Endothelial cell of umbilical vein (primary cell): ENCODE data around the gene PLBD1. TPM values are rescaled to one million over a fixed set of nuclear protein-coding genes. Genes with fewer than 3 reads are reported as not detected.

Source experiments
- BruUV-seq: library from RNA; stranded (reverse); fragments of 400-500 nt; replicated peaks from 2 replicates; lab custom pipeline; 2021; lab: Mats Ljungman, UMichigan
- CTCF ChIA-PET: fragments of 300-600, 350-600 bp; sonication (Branson Sonifier 250); formaldehyde crosslinking; loops from one replicate; lab custom pipeline; 2021; ENCODE audit warnings: antibody characterized with exemption, inconsistent platforms; lab: Charles Lee
- POLR2A ChIA-PET: fragments of 300-600, 350-600 bp; sonication (Branson Sonifier 250); formaldehyde crosslinking; loops from one replicate; lab custom pipeline; 2021; ENCODE audit warnings: antibody characterized with exemption, inconsistent platforms; lab: Charles Lee
- DNase-seq: peaks from one replicate; pipeline ENCODE4 v3.0.0-alpha.2; 2011; ENCODE audit warnings: low read depth, low spot score
- FAIRE-seq: peaks from 2 replicates; lab custom pipeline; 2011; peaks lifted over from hg19 to GRCh38; lab: Jason Lieb, UNC
- H2AFZ ChIP-seq: 2 replicates; pipeline ENCODE4 v1.6.0; 2012; ENCODE audit warnings: low read depth, low read length, control low read depth, inconsistent platforms
- H3K27ac ChIP-seq: 2 replicates; pipeline ENCODE4 v1.5.1; 2011; ENCODE audit warnings: low read depth, mild to moderate bottlenecking, control low read depth, low read length, moderate library complexity; ENCODE audit not compliant: insufficient read depth
- H3K27me3 ChIP-seq, 2 experiments: 2 replicates each; pipeline versions ENCODE4 v1.6.0 to v1.6.1; 2011; ENCODE audit warnings: low read length in 2 of 2, mixed read lengths in 1 of 2; ENCODE audit not compliant: control insufficient read depth in 2 of 2, insufficient read depth in 2 of 2
- H3K36me3 ChIP-seq, 2 experiments: 2 replicates in 1 of 2; 3 replicates in 1 of 2; pipeline ENCODE4 v1.5.1; 2011; ENCODE audit warnings: low read length in 2 of 2, mild to moderate bottlenecking in 1 of 2, moderate library complexity in 1 of 2; ENCODE audit not compliant: control insufficient read depth in 2 of 2, insufficient read depth in 2 of 2; ENCODE audit errors: extremely low read depth in 1 of 2
- H3K4me1 ChIP-seq: 3 replicates; pipeline ENCODE4 v1.5.1; 2011; ENCODE audit warnings: mild to moderate bottlenecking, low read length; ENCODE audit not compliant: control insufficient read depth, insufficient read depth; ENCODE audit errors: extremely low read depth
- H3K4me2 ChIP-seq: 2 replicates; pipeline ENCODE4 v1.6.1; 2011; ENCODE audit warnings: low read length, control low read depth, mixed read lengths; ENCODE audit not compliant: insufficient read depth
- H3K4me3 ChIP-seq, 3 experiments: fragments of 200-600 bp in 1 of 3; sonication (generic), shearing (Covaris generic) in 1 of 3; replicated peaks in 1 of 3; 2 replicates each; pipeline ENCODE4 v1.5.1; 2011 to 2016; ENCODE audit warnings: control low read depth in 3 of 3, low read length in 3 of 3, mild to moderate bottlenecking in 2 of 3, inconsistent platforms in 1 of 3, low read depth in 1 of 3, moderate library complexity in 1 of 3; ENCODE audit not compliant: insufficient read depth in 1 of 3
- H3K79me2 ChIP-seq: 2 replicates; pipeline ENCODE4 v1.6.0; 2012; ENCODE audit warnings: low read length, inconsistent platforms; ENCODE audit not compliant: control insufficient read depth, insufficient read depth
- H3K9ac ChIP-seq: replicated peaks from 2 replicates; pipeline ENCODE3; 2011; ENCODE audit warnings: low read length, control low read depth; ENCODE audit not compliant: insufficient read depth; ENCODE audit errors: extremely low read depth
- H3K9me1 ChIP-seq: replicated peaks from 3 replicates; pipeline ENCODE4 v1.6.0; 2011; ENCODE audit warnings: mild to moderate bottlenecking, low read length; ENCODE audit not compliant: control insufficient read depth, insufficient read depth; ENCODE audit errors: extremely low read depth
- H3K9me3 ChIP-seq: replicated peaks from 2 replicates; pipeline ENCODE4 v1.5.1; 2012; ENCODE audit warnings: low read length, inconsistent platforms; ENCODE audit not compliant: control insufficient read depth, insufficient read depth
- H4K20me1 ChIP-seq: replicated peaks from 2 replicates; pipeline ENCODE3; 2011; ENCODE audit warnings: mild to moderate bottlenecking, low read length; ENCODE audit not compliant: control insufficient read depth, insufficient read depth; ENCODE audit errors: extremely low read depth
- CTCF ChIP-seq, 2 donors: IDR thresholded peaks; 1 replicate in 1 of 2; 2 replicates in 1 of 2; pipeline ENCODE4 v1.5.1; 2011; ENCODE audit warnings: low read length in 2 of 2, mild to moderate bottlenecking in 2 of 2, moderate library complexity in 2 of 2, control low read depth in 1 of 2, inconsistent platforms in 1 of 2, low read depth in 1 of 2; ENCODE audit not compliant: insufficient read depth in 1 of 2; ENCODE audit errors: extremely low read depth in 1 of 2
- EZH2 ChIP-seq: IDR thresholded peaks from 2 replicates; pipeline ENCODE4 v1.6.1; 2012; ENCODE audit warnings: borderline replicate concordance, low read depth, mild to moderate bottlenecking, moderate library complexity, low read length, inconsistent platforms; ENCODE audit not compliant: severe bottlenecking
- FOS ChIP-seq: IDR thresholded peaks from 2 replicates; pipeline ENCODE4 v1.6.1; 2011; ENCODE audit warnings: mild to moderate bottlenecking, low read length, moderate library complexity, borderline replicate concordance; ENCODE audit not compliant: insufficient read depth
- GATA2 ChIP-seq: IDR thresholded peaks from 2 replicates; pipeline ENCODE4 v1.7.0; 2011; ENCODE audit warnings: low read depth, mild to moderate bottlenecking, moderate library complexity, mixed read lengths, low read length; ENCODE audit not compliant: insufficient read length, insufficient read depth
- JUN ChIP-seq: IDR thresholded peaks from 2 replicates; pipeline ENCODE4 v1.6.1; 2011; ENCODE audit warnings: borderline replicate concordance, low read depth; ENCODE audit not compliant: insufficient read length, insufficient read depth
- MAX ChIP-seq: IDR thresholded peaks from 2 replicates; pipeline ENCODE4 v1.6.1; 2011; ENCODE audit not compliant: insufficient read depth, insufficient read length
- MYC ChIP-seq: IDR thresholded peaks from one replicate; pipeline ENCODE4 v1.6.1; 2011; ENCODE audit warnings: mild to moderate bottlenecking, low read depth, low read length
- POLR2A ChIP-seq: IDR thresholded peaks from 2 replicates; pipeline ENCODE4 v1.6.1; 2012; ENCODE audit warnings: low read depth, mild to moderate bottlenecking, control low read depth, low read length
- POLR2AphosphoS5 ChIP-seq: IDR thresholded peaks from 2 replicates; pipeline ENCODE4 v1.6.1; 2012; ENCODE audit warnings: low read depth, mild to moderate bottlenecking, control low read depth, low read length, moderate library complexity; ENCODE audit not compliant: insufficient read depth
- dilution Hi-C: fragments of 300-500 bp; cut with MboI; formaldehyde crosslinking; loops from one replicate; pipeline ENCODE4 v1.15.0; 2019; ENCODE audit warnings: low sequenced_read_pairs; ENCODE audit not compliant: extremely low pct_ligation_motif_present
- intact Hi-C: fragments of 100-400 bp; cut with micrococcal nuclease; formaldehyde crosslinking; loops from one replicate; pipeline ENCODE4 v1.10.0; 2022
- polyA plus RNA-seq, 4 experiments: library from polyadenylated mRNA; depleted of rRNA in 3 of 4; stranded (reverse) in 3 of 4; unstranded in 1 of 4; fragments of >200 nt; gene quantifications; 2 replicates each; pipeline versions ENCODE4 v1.2.1 to v1.2.3, GENCODE V29; 2011 to 2012; ENCODE audit warnings: missing spikeins in 1 of 4
- total RNA-seq: library from RNA; stranded (reverse); gene quantifications from 2 replicates; pipeline ENCODE4 v1.2.3, GENCODE V29; 2021

The PLBD1 gene
- total and polyA plus RNA-seq, 2 donors (not counting 3 experiments of a cell fraction or from before 2014, with no cell fraction given) = 0.04 TPM; not detected in 1

DNA sequence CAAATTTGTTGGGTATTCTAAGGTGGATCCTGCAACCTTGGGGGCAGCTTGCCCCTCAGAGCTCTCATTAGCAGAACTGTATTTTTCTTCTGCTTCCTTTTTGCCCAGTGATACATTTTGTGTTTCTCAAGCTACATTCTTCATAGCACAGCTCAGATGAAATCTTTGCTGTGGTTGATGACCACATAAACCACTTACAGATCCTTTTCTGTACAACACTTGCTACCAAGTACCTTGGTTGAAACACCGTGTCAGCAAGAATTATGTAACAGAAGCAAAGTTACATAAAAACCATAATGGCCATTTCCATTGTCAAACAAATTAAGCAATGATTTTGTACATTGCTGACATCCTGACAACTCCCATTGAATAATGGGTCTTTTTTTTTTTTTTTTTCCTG lies 9.7 kb upstream of the PLBD1 start:
- no peak overlapping the region for H3K4me3 ChIP-seq
- H3K9me1 ChIP-seq = no peaks in the 10 kb centered on the region
- H3K36me3 ChIP-seq = no peaks in the 10 kb centered on the region
- POLR2A ChIA-PET = no interaction called here
- dilution Hi-C loops (no loop called here), intact Hi-C loops (no loop called here)
- H3K4me1 ChIP-seq = no peaks in the 10 kb centered on the region
- H4K20me1 ChIP-seq = no peaks in the 10 kb centered on the region
- CTCF ChIA-PET = no interaction called here
- H3K27ac ChIP-seq = no peak overlapping the region
- no peak for FAIRE-seq
- no peak for TF ChIP-seq MAX
- no peak for TF ChIP-seq EZH2
- no peak for TF ChIP-seq POLR2A
- no peak for TF ChIP-seq CTCF (IDR thresholded peaks at IDR 0.05; ENCODE audit: extremely low read depth in 1 of 2, insufficient read depth in 1 of 2, low read depth in 1 of 2, low read length in 2 of 2)
- H3K4me2 ChIP-seq = no peak overlapping the region
- no TSS peak for BruUV-seq
- DNase-seq = no peak
- no peaks in the 10 kb centered on the region for H3K9me3 ChIP-seq
- no peak overlapping the region for H3K9ac ChIP-seq
- no peaks in the 10 kb centered on the region for H3K79me2 ChIP-seq
- no peak overlapping the region for H2AFZ ChIP-seq
- no peaks in the 10 kb centered on the region for H3K27me3 ChIP-seq

- FAIRE-seq = no peak
- Histone ChIP-seq H3K36me3 (no peaks in the 10 kb centered on the region), H2AFZ (no peak overlapping the region), H3K79me2 (no peaks in the 10 kb centered on the region), H3K27me3 (no peaks in the 10 kb centered on the region), H3K9me1 (no peaks in the 10 kb centered on the region), H3K9me3 (no peaks in the 10 kb centered on the region), H3K4me3 (no peak overlapping the region), H3K4me2 (no peak overlapping the region), H3K4me1 (no peaks in the 10 kb centered on the region), H3K27ac (no peak overlapping the region), H3K9ac (no peak overlapping the region), H4K20me1 (no peaks in the 10 kb centered on the region)
- dilution Hi-C loops (no loop called here), intact Hi-C loops (no loop called here)
- no peak for DNase-seq
- no peak for TF ChIP-seq JUN
- no peak for TF ChIP-seq POLR2A
- TF ChIP-seq MAX = no peak
- no peak for TF ChIP-seq GATA2
- TF ChIP-seq FOS = no peak
- TF ChIP-seq CTCF (IDR thresholded peaks at IDR 0.05; ENCODE audit: extremely low read depth in 1 of 2, insufficient read depth in 1 of 2, low read depth in 1 of 2, low read length in 2 of 2) = no peak
- no peak for TF ChIP-seq EZH2
- TF ChIP-seq POLR2AphosphoS5 = no peak
- TF ChIP-seq MYC = no peak
- ChIA-PET POLR2A (no interaction called here), CTCF (no interaction called here)
- BruUV-seq = no TSS peak
Measured at GRCh38 chr12:14576896-14577295, 9.2 kb upstream of the PLBD1 start.
